ENCODE data around the gene NTN3.

DNA sequence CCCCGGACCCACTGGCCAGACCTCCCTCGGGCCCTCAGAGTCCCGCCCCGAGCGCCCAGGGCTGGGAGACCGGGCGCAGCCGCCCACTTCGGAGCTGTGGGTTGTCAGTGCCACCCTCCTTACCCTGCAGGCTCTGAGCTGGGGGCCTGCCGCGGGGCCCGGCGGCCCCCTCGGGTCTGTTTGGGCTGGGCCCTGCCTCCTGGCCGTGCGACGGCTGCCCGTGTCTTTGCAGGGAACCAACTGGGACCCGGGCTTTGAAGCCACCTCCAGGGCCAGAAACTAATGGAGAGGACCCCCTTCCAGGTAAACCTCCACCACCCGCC is 10.7 kb upstream of the NTN3 start:
- TF ChIP-seq CTCF (conservative IDR thresholded peaks at IDR 0.05), result no peak
- TF ChIP-seq ZFX (IDR thresholded peaks at IDR 0.05), result no peak

All from C4-2B (cell line).